K562 (cell line): ENCODE data around the gene FLAD1. TPM values are rescaled to one million over a fixed set of nuclear protein-coding genes. Genes with fewer than 3 reads are reported as not detected.

Experiments used
- BCL6 ChIP-seq: fragments of 250-450 bp; sonication (Bioruptor Pico); IDR thresholded peaks from 2 replicates; pipeline ENCODE4 v1.4.0; 2020
- NR4A1 ChIP-seq, 2 experiments: fragments of 250-450 bp in 1 of 2; fragments of 450-650 bp in 1 of 2; sonication (Bioruptor Pico) in 1 of 2; IDR thresholded peaks; 2 replicates each; pipeline versions ENCODE4 v1.4.0 to v1.6.1; 2016 to 2020; ENCODE audit warnings: mild to moderate bottlenecking in 2 of 2, missing compliant biosample characterization in 1 of 2, missing genetic modification characterization in 1 of 2, moderate library complexity in 1 of 2
- PHF21A ChIP-seq: fragments of 450-650 bp; IDR thresholded peaks from 2 replicates; pipeline ENCODE4 v1.6.1; 2017; ENCODE audit warnings: low read depth, borderline replicate concordance
- SIN3B ChIP-seq: fragments of 450-650 bp; IDR thresholded peaks from 2 replicates; pipeline ENCODE4 v1.6.1; 2017; ENCODE audit warnings: low read depth, mild to moderate bottlenecking, moderate library complexity
- SMAD1 ChIP-seq: fragments of 150-350 bp; IDR thresholded peaks from 2 replicates; pipeline ENCODE4 v1.6.1; 2014; ENCODE audit warnings: low read length, low read depth; ENCODE audit not compliant: partially characterized antibody
- VEZF1 ChIP-seq: fragments of 200-800 bp; sonication (Bioruptor generic); IDR thresholded peaks from 2 replicates; pipeline ENCODE4 v1.6.1; 2017; ENCODE audit warnings: missing genetic modification characterization, missing compliant biosample characterization
- ZBTB43 ChIP-seq: sonication (generic); formaldehyde crosslinking; IDR thresholded peaks from 2 replicates; pipeline ENCODE4 v1.8.0; 2023; ENCODE audit warnings: mild to moderate bottlenecking, missing genetic modification reagents
- ZFX ChIP-seq: sonication (generic); formaldehyde crosslinking; IDR thresholded peaks from 2 replicates; pipeline ENCODE4 v1.8.0; 2022; ENCODE audit warnings: mild to moderate bottlenecking, missing genetic modification reagents, moderate library complexity
- ZNF224 ChIP-seq: sonication (generic); formaldehyde crosslinking; IDR thresholded peaks from 2 replicates; pipeline ENCODE4 v1.8.0; 2022; ENCODE audit warnings: mild to moderate bottlenecking, missing genetic modification reagents
- ZSCAN29 ChIP-seq: fragments of 450-650 bp; IDR thresholded peaks from 2 replicates; pipeline ENCODE4 v1.6.1; 2017
- polyA plus RNA-seq, 8 experiments: library from polyadenylated mRNA; depleted of rRNA in 4 of 8; stranded (reverse) in 5 of 8; unstranded in 3 of 8; fragments of >200 nt; fragmentation: Nextera tagmentation in 2 of 8; fragmentation: Illumina TruSeq in 1 of 8; extraction: Ambion mirVana in 2 of 8; extraction: Trizol in 1 of 8; gene quantifications; 2 replicates each; pipeline versions ENCODE4 v1.2.1 to v1.2.3, GENCODE V29; 2011 to 2014; ENCODE audit warnings: inconsistent platforms in 1 of 8, missing spikeins in 1 of 8
- total RNA-seq, 7 experiments: library from RNA; depleted of rRNA in 6 of 7; stranded (reverse); fragments of >200 nt in 6 of 7; fragmentation: Illumina TruSeq in 2 of 7; extraction: Trizol in 2 of 7; gene quantifications; 2 replicates each; pipeline versions ENCODE4 v1.2.1 to v1.2.3, GENCODE V29; 2011 to 2021; ENCODE audit warnings: low replicate concordance in 1 of 7
- TF ChIP-seq, protein P1 (sequence below): fragments of 450-650 bp; formaldehyde crosslinking; IDR thresholded peaks from 2 replicates; pipeline ENCODE4 v1.4.0; 2020; ENCODE audit warnings: mild to moderate bottlenecking

FLAD1 gene
- total and polyA plus RNA-seq, 9 of the 15 experiments (the other 6 are each of a cell fraction or from before 2014, with no cell fraction given), result 24.9 to 85.8 (median 67.0) TPM

DNA sequence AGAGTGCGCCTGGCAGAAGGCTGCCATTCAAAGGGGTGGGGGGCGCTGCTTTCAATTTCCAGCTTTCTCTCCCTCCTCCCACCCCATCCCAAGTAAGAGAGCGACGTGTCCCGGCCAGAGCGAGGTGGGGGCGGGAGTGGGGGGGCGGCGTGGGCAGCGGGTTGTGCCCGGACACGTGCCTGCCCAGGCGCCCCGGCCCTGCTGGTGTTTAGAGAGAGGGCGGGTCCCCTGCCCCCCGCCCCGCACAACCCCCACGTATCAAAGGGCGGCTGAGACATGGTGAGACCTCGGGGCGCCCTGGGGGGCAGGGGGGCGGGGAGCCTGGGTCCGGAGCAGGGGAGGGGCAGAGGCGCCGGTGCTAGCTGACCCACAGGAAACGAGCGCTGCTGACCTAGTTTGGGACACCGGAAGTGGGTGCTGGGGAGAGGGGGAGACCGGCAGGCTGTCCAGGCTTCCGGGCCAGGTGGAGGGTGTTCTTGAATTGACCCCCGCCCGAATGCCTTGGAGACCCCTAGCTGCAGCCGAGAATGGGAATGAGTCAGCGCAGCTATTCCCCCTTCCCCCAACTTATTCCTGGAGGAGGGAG, 20.7 kb downstream of the FLAD1 start (continued):
- no peak for TF ChIP-seq NR4A1 (CRISPR knock-in tag; IDR thresholded peaks at IDR 0.05)
- TF ChIP-seq NR4A1 (tag; IDR thresholded peaks at IDR 0.05), result no peak
- TF ChIP-seq, protein P1, sequence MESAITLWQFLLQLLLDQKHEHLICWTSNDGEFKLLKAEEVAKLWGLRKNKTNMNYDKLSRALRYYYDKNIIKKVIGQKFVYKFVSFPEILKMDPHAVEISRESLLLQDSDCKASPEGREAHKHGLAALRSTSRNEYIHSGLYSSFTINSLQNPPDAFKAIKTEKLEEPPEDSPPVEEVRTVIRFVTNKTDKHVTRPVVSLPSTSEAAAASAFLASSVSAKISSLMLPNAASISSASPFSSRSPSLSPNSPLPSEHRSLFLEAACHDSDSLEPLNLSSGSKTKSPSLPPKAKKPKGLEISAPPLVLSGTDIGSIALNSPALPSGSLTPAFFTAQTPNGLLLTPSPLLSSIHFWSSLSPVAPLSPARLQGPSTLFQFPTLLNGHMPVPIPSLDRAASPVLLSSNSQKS, result no peak
- TF ChIP-seq BCL6 (CRISPR knock-in tag), result no peak
- no peak for TF ChIP-seq ZNF224 (CRISPR knock-in tag)
- TF ChIP-seq SIN3B, result no peak
- TF ChIP-seq ZBTB43 (CRISPR knock-in tag), result no peak
- no peak; the same call in 1 of the 2 replicates for TF ChIP-seq ZFX (CRISPR knock-in tag)
- TF ChIP-seq VEZF1 (CRISPR knock-in tag), result peak; percentile 89
- no peak for TF ChIP-seq SMAD1
- TF ChIP-seq ZSCAN29, result no peak
- TF ChIP-seq PHF21A, result peak; percentile 77; the same call in 1 of the 2 replicates
